ENCODE results near the gene HS3ST2. TPM values are rescaled to one million over a fixed set of nuclear protein-coding genes. Genes with fewer than 3 reads are reported as not detected.

HS3ST2 gene
- total RNA-seq, 1 donor from 2014 or later: 0.51 TPM

DNA sequence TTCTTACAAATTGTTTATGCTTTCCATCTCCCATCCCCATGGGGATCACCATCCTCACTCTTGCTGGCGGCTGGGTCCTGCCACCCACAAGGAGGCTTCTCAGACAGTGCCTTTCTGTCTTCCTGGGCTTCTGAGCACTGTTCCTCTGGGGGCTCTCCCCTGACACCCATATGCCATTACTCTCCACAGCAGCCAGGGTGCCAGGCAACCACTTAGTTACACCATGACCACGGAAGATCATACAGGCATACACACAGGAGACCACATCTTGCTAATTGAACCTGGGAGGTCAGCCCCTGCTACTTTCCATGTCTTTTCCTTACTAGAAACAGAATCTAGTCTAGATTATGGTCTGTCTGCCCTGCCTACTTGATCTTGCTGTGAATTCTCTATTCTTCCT is 27.7 kb upstream of the HS3ST2 start:
- no peaks in the 10 kb centered on the region for H3K9me3 Mint-ChIP-seq
- no peak overlapping the region for H3K27ac Mint-ChIP-seq
- TF ChIP-seq, protein P1, sequence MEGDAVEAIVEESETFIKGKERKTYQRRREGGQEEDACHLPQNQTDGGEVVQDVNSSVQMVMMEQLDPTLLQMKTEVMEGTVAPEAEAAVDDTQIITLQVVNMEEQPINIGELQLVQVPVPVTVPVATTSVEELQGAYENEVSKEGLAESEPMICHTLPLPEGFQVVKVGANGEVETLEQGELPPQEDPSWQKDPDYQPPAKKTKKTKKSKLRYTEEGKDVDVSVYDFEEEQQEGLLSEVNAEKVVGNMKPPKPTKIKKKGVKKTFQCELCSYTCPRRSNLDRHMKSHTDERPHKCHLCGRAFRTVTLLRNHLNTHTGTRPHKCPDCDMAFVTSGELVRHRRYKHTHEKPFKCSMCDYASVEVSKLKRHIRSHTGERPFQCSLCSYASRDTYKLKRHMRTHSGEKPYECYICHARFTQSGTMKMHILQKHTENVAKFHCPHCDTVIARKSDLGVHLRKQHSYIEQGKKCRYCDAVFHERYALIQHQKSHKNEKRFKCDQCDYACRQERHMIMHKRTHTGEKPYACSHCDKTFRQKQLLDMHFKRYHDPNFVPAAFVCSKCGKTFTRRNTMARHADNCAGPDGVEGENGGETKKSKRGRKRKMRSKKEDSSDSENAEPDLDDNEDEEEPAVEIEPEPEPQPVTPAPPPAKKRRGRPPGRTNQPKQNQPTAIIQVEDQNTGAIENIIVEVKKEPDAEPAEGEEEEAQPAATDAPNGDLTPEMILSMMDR (conservative IDR thresholded peaks at IDR 0.05): no peak
- H3K4me1 Mint-ChIP-seq (ENCODE audit: unreplicated experiment): peaks cover 6% of the 10 kb centered on the region
- H3K27me3 Mint-ChIP-seq: no peaks in the 10 kb centered on the region
- no peak overlapping the region for H3K4me3 Mint-ChIP-seq
- H3K36me3 Mint-ChIP-seq: no peaks in the 10 kb centered on the region
- DNase-seq (ENCODE audit: extremely low spot score, unreplicated experiment): no peak

DNA sequence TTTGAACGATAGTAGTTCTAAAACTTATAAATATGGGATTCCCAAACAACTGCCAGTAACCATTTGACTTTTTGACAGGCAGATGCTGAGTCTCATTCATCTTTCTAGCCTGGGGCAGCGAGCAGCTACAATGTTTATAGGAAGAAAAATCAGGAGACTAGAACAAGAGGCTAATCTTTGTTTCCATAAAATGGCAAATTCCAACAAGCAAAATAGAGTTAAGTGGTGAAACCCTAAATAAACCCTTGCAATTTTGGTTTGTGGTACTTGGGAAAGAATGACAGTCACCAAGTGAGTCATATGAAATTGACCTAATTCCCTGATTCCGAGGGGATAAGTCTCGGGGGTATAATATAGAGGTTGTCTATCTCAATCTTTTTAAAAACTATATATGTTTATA is 27.3 kb upstream of the HS3ST2 start:
- no peak for DNase-seq (ENCODE audit: extremely low spot score, unreplicated experiment)
- H3K4me3 Mint-ChIP-seq: no peak overlapping the region

DNA sequence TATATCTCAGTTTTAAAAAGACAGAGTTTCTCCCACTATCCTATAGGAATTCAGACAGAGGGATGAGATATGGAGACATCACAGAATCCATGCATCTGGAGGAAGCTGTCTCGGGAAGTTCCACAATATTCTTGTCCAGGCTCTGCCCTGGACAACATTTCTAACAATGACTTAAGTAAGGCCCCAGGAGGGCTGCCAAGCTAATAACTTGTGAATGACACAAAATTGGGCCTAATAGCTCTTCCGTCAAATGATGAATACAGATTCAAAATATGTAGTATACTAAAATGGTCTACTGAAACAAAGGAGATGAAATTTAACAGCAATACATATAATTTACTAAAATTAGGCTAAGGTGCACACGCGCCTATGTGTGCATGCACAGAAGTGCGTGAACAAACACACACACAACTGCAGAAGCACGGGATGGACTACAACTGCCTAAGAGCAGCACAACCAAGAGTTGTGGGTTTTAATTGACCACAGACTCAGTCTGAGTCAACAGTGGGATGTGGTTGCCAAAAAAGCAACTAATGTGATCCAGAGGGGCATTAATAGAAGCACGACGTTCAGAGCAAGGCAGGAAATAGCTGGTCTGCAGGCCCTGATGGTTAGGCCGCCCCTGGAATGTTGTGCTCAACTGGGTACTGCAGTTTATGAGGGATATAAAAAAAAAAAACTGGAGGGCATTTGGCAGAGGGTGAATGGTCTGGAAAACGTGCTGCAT is 26.3 kb upstream of the HS3ST2 start:
- DNase-seq (ENCODE audit: extremely low spot score, unreplicated experiment): no peak
- H3K4me3 Mint-ChIP-seq: no peak overlapping the region
- H3K27ac Mint-ChIP-seq: no peak overlapping the region
- H3K36me3 Mint-ChIP-seq: no peaks in the 10 kb centered on the region
- no peaks in the 10 kb centered on the region for H3K27me3 Mint-ChIP-seq
- TF ChIP-seq, protein P1 (conservative IDR thresholded peaks at IDR 0.05): no peak
- peaks cover 6% of the 10 kb centered on the region for H3K4me1 Mint-ChIP-seq (ENCODE audit: unreplicated experiment)
- no peaks in the 10 kb centered on the region for H3K9me3 Mint-ChIP-seq

More for the DNA sequence above, 27.3 kb upstream of the HS3ST2 start:
- Mint-ChIP-seq H3K9me3 (no peaks in the 10 kb centered on the region), H3K36me3 (no peaks in the 10 kb centered on the region), H3K27me3 (no peaks in the 10 kb centered on the region), H3K4me1 (ENCODE audit: unreplicated experiment) (peaks cover 6% of the 10 kb centered on the region), H3K27ac (no peak overlapping the region)
- TF ChIP-seq, protein P1 (conservative IDR thresholded peaks at IDR 0.05): no peak

DNA sequence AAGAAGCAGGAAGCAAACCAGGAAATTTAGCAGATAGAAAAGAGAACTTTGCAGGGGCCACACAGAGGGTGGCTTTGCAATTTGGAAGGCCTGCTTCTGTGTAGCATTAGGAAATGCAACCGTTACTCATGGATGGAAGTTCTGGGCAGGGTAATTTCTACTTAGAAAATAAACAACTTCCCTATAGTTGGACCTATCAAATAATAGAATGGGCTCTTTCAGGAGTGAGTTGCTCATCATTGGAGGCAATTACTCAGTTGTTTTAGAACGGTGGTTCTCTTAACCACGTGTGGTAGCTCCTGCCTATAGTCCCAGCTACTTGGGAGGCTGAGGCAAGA is 25.8 kb upstream of the HS3ST2 start:
- no peak overlapping the region for H3K4me3 Mint-ChIP-seq
- no peak overlapping the region for H3K27ac Mint-ChIP-seq
- no peaks in the 10 kb centered on the region for H3K9me3 Mint-ChIP-seq
- TF ChIP-seq, protein P1 (conservative IDR thresholded peaks at IDR 0.05): no peak
- H3K4me1 Mint-ChIP-seq (ENCODE audit: unreplicated experiment): peaks cover 6% of the 10 kb centered on the region
- H3K36me3 Mint-ChIP-seq: no peaks in the 10 kb centered on the region
- DNase-seq (ENCODE audit: extremely low spot score, unreplicated experiment): no peak
- no peaks in the 10 kb centered on the region for H3K27me3 Mint-ChIP-seq

DNA sequence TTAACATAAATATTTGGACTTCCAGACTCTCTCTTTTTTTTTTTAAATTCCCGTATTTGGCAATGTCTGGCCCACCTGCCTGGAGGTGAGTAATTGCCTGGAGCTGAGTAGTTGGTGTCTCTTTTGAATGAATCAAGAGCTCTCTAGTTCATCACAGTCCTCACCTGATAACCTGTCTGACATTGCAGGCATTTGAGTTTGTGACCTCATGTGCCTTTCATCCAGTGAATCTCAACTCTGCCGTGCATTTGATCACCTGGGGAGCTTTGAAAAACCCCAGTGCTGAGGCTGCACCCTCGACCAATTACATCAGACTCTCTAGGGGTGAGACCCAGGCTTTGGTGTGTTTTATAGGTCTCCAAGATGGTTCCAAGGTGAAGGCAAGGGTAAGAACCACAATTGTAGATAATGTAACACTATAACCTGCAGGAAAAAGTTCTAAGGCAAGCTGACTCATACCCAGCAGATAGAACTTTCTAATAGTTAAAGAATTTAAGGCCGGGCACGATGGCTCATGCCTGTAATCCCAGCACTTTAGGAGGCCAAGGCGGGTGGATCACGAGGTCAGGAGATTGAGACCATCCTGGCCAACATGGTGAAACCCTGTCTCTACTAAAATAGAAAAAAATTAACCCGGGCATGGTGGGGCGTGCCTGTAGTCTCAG is 24.5 kb upstream of the HS3ST2 start:
- Mint-ChIP-seq H3K36me3 (no peaks in the 10 kb centered on the region), H3K4me1 (ENCODE audit: unreplicated experiment) (peaks cover 6% of the 10 kb centered on the region), H3K27me3 (no peaks in the 10 kb centered on the region), H3K4me3 (no peak overlapping the region), H3K27ac (no peak overlapping the region), H3K9me3 (peaks cover 1% of the 10 kb centered on the region)
- DNase-seq (ENCODE audit: extremely low spot score, unreplicated experiment): no peak
- TF ChIP-seq, protein P1 (conservative IDR thresholded peaks at IDR 0.05): no peak
